SIG-M5 treated with dmso at 0.1 percent for 504 hours (cell line): ENCODE data around the gene ZPBP2.

Experiments
- DNase-seq: peaks from one replicate; lab custom pipeline; 2025; ENCODE audit not compliant: unreplicated experiment; lab: John Stamatoyannopoulos, UW

Gene ZPBP2

GRCh38 chr17:39904990-39905288, 36.9 kb downstream of the ZPBP2 start:
- no peak for DNase-seq

- DNase-seq = no peak
Measured at GRCh38 chr17:39908789-39909352, 40.9 kb downstream of the ZPBP2 start.

- DNase-seq = no peak
Measured at GRCh38 chr17:39913989-39914388, 46.0 kb downstream of the ZPBP2 start.

GRCh38 chr17:39915559-39915958, 47.6 kb downstream of the ZPBP2 start:
- DNase-seq = no peak

GRCh38 chr17:39916918-39917317, 48.9 kb downstream of the ZPBP2 start:
- no peak for DNase-seq

- DNase-seq = no peak
Measured at GRCh38 chr17:39919087-39919683, 51.2 kb downstream of the ZPBP2 start.

- DNase-seq = no peak
Measured at GRCh38 chr17:39920218-39921210, 52.5 kb downstream of the ZPBP2 start.

GRCh38 chr17:39921323-39921722, 53.3 kb downstream of the ZPBP2 start:
- DNase-seq = no peak

GRCh38 chr17:39922006-39922405, 54.0 kb downstream of the ZPBP2 start:
- no peak for DNase-seq

GRCh38 chr17:39923230-39923629, 55.2 kb downstream of the ZPBP2 start:
- no peak for DNase-seq

- DNase-seq = no peak
Measured at GRCh38 chr17:39923836-39924690, 56.1 kb downstream of the ZPBP2 start.

- no peak for DNase-seq
Measured at GRCh38 chr17:39924691-39925055, 56.7 kb downstream of the ZPBP2 start.

GRCh38 chr17:39925282-39926134, 57.5 kb downstream of the ZPBP2 start:
- no peak for DNase-seq

- DNase-seq = peak; percentile 35
Measured at GRCh38 chr17:39926135-39926587, 58.2 kb downstream of the ZPBP2 start.

- peak; percentile 23 for DNase-seq
Measured at GRCh38 chr17:39926588-39927100, 58.6 kb downstream of the ZPBP2 start.
